ENCODE measurements around the gene KIF12.

Gene KIF12

GRCh38 chr9:114112325-114112724 lies 13.2 kb upstream of the KIF12 start:
- Histone ChIP-seq H3K27ac (no peak overlapping the region), H3K9me3 (no peaks in the 10 kb centered on the region), H3K4me1 (ENCODE audit: control insufficient read depth in 1 of 2, insufficient read depth in 1 of 2, low read depth in 1 of 2, low read length in 1 of 2) (no peaks in the 10 kb centered on the region), H3K27me3 (peaks cover 27% of the 10 kb centered on the region), H3K36me3 (no peaks in the 10 kb centered on the region), H3K4me3 (ENCODE audit: low read depth in 1 of 2, low read length in 1 of 2) (no peak overlapping the region)
- TF ChIP-seq CTCF (IDR thresholded peaks at IDR 0.05): no peak

- no peak for TF ChIP-seq CTCF (IDR thresholded peaks at IDR 0.05)
- peaks cover 42% of the 10 kb centered on the region for H3K27me3 ChIP-seq
- no peak overlapping the region for H3K27ac ChIP-seq
- no peak overlapping the region for H3K4me3 ChIP-seq (ENCODE audit: low read depth in 1 of 2, low read length in 1 of 2)
- H3K36me3 ChIP-seq: no peaks in the 10 kb centered on the region
- no peaks in the 10 kb centered on the region for H3K9me3 ChIP-seq
- no peaks in the 10 kb centered on the region for H3K4me1 ChIP-seq (ENCODE audit: control insufficient read depth in 1 of 2, insufficient read depth in 1 of 2, low read depth in 1 of 2, low read length in 1 of 2)
These were observed 11.1 kb upstream of the KIF12 start for GRCh38 chr9:114110180-114110579.

- no peaks in the 10 kb centered on the region for H3K4me1 ChIP-seq (ENCODE audit: control insufficient read depth in 1 of 2, insufficient read depth in 1 of 2, low read depth in 1 of 2, low read length in 1 of 2)
- H3K27ac ChIP-seq: no peak overlapping the region
- TF ChIP-seq CTCF (IDR thresholded peaks at IDR 0.05): no peak
- no peaks in the 10 kb centered on the region for H3K36me3 ChIP-seq
- H3K27me3 ChIP-seq: peaks cover 52% of the 10 kb centered on the region
- H3K9me3 ChIP-seq: no peaks in the 10 kb centered on the region
- H3K4me3 ChIP-seq (ENCODE audit: low read depth in 1 of 2, low read length in 1 of 2): no peak overlapping the region
These were observed 10.0 kb upstream of the KIF12 start for GRCh38 chr9:114109124-114109523.

GRCh38 chr9:114108016-114108833 lies 9.1 kb upstream of the KIF12 start:
- Histone ChIP-seq H3K9me3 (no peaks in the 10 kb centered on the region), H3K27ac (no peak overlapping the region), H3K4me1 (ENCODE audit: control insufficient read depth in 1 of 2, insufficient read depth in 1 of 2, low read depth in 1 of 2, low read length in 1 of 2) (no peaks in the 10 kb centered on the region), H3K27me3 (peaks cover 50% of the 10 kb centered on the region), H3K36me3 (no peaks in the 10 kb centered on the region), H3K4me3 (ENCODE audit: low read depth in 1 of 2, low read length in 1 of 2) (no peak overlapping the region)
- no peak for TF ChIP-seq CTCF (IDR thresholded peaks at IDR 0.05)

- Histone ChIP-seq H3K27ac (no peak overlapping the region), H3K36me3 (no peaks in the 10 kb centered on the region), H3K9me3 (no peaks in the 10 kb centered on the region), H3K4me1 (ENCODE audit: control insufficient read depth in 1 of 2, insufficient read depth in 1 of 2, low read depth in 1 of 2, low read length in 1 of 2) (no peaks in the 10 kb centered on the region), H3K27me3 (peaks cover 50% of the 10 kb centered on the region), H3K4me3 (ENCODE audit: low read depth in 1 of 2, low read length in 1 of 2) (no peak overlapping the region)
- no peak for TF ChIP-seq CTCF (IDR thresholded peaks at IDR 0.05)
These were observed 8.4 kb upstream of the KIF12 start for GRCh38 chr9:114107286-114108001.
